Psoas muscle (tissue), 8 donors: ENCODE data around the gene PBRM1. TPM values are rescaled to one million over a fixed set of nuclear protein-coding genes. Genes with fewer than 3 reads are reported as not detected.
"Not testable (repeated sequence)": the region's sequence is repeated elsewhere in the genome, so short reads cannot be mapped to it uniquely, and the experiment has no call there.

Experiments used
- ATAC-seq, 4 donors: fragments of 200-7000 bp; cut with Tn5 transposase; one replicate each; pipeline ENCODE4 v1.9.1; 2020; ENCODE audit warnings: moderate library complexity in 3 of 4, mild to moderate bottlenecking in 2 of 4
- DNase-seq, 2 donors: peaks; one replicate each; pipeline ENCODE4 v3.0.0-alpha.2; 2020
- H3K27ac ChIP-seq: fragments of 200-600 bp; one replicate; pipeline ENCODE4 v1.8.0; 2022
- H3K27me3 ChIP-seq, 3 donors: fragments of 200-600 bp in 1 of 3; one replicate each; pipeline versions ENCODE4 v1.6.1 to v1.8.0; 2013 to 2022; ENCODE audit warnings: low read length in 2 of 3, mild to moderate bottlenecking in 2 of 3, moderate library complexity in 1 of 3; ENCODE audit not compliant: insufficient read depth in 3 of 3
- H3K36me3 ChIP-seq, 2 donors: fragments of 200-600 bp in 1 of 2; one replicate each; pipeline versions ENCODE4 v1.6.1 to v1.8.0; 2013 to 2022; ENCODE audit warnings: low read depth in 1 of 2, mild to moderate bottlenecking in 1 of 2, moderate library complexity in 1 of 2; ENCODE audit not compliant: insufficient read depth in 1 of 2
- H3K4me1 ChIP-seq: fragments of 200-600 bp; one replicate; pipeline ENCODE4 v1.8.0; 2022
- H3K4me3 ChIP-seq: fragments of 200-600 bp; one replicate; pipeline ENCODE4 v1.8.0; 2022; ENCODE audit warnings: mild to moderate bottlenecking
- H3K9me3 ChIP-seq: fragments of 200-600 bp; one replicate; pipeline ENCODE4 v1.8.0; 2022
- WGBS, 3 donors: extraction: QIAGEN DNeasy Blood & Tissue Kit; methylation state at CpG; one replicate each; pipeline versions ENCODE4 v1.1.6 to v1.1.7; 2013; 5-methylcytosine and 5-hydroxymethylcytosine counted together
- intact Hi-C, 2 donors: fragments of 100-400 bp; cut with DNase I; formaldehyde crosslinking; loops; one replicate each; pipeline versions ENCODE4 v1.11.0 to v1.14.2; 2022
- polyA plus RNA-seq, 3 donors: library from polyadenylated mRNA; stranded (reverse); fragments of 200-250 nt; gene quantifications; one replicate each; pipeline ENCODE4 v1.2.3, GENCODE V29; 2013
- total RNA-seq, 4 donors: library from RNA; stranded (reverse); fragmentation: NEBNext Ultra II Directional in 2 of 4; extraction: Animal tissue kit (Norgen Biotek cat#: 25700) in 2 of 4; gene quantifications; one replicate each; pipeline versions ENCODE4 v1.2.1 to v1.2.4, GENCODE V29; 2021 to 2023
- TF ChIP-seq, protein P1 (sequence below): fragments of 200-600 bp; IDR thresholded peaks from one replicate; pipeline ENCODE4 v1.8.0; 2022; ENCODE audit warnings: antibody characterized with exemption
- donor health status: healthy with polysubstance abuse.
- donor health status: DM: no; HTN: no; CAD: no; lungs with moderate emphysema.
- donor health status: Bipolar disorder and iron deficiency.
- donor health status: healthy.
- donor health status: DM: yes; HTN: yes; CAD: no.
- donor health status: DM: no; HTN: no; CAD: no.
- donor health status: DM: no; HTN: no; CAD: no.
- donor health status: DM: yes; HTN: yes; CAD: no.

Gene PBRM1
- total and polyA plus RNA-seq, 7 donors, result 7.5 to 46.7 (median 38.0) TPM

DNA sequence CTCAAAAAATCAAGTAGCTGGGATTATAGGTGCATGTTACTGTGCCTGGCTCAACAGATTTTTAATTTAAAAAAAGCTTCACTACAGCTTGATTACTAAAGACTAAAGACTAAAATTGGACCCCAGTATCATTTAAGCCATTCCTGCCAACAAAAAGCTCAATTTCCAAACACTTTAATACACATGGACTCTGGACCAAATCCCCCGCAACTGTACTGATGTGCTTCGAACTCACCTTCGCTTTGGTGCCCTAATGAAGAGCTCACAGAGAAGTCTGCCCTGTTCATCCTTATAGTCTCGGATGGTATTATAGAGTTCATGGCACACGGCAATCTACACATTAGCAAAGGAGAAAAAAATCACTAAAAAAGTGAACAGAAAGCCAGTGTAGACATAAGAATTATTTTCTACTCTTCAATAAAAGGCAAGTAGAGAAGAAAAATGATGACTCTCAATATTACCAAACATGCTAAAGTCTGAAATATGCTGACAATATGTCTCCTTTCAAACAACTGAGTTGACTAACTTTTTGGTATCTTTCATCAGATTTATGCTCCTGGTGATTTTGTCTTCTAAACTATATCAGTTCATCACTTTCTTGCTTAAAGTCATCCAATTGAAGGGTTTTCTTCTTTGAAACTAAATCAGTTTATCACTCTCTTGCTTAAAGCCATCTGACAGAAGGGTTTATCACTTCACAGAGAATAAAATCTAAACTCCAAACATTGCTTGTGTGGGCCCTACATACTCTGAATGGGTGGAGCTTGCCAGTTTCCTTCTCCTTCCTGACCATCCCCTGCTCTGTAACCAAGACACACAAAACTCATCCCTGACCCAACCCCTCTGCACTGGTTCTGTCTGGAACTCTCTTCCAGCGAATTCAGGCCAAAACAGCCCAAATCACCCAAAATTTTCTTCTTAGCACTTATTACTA, 7.2 kb downstream of the PBRM1 start:
- 96 to 97% (median 97%) methylated on average over 6 of the region's 6 CpGs for WGBS, 3 donors
- Histone ChIP-seq H3K27ac (no peak overlapping the region), H3K36me3 (peaks cover 18 to 77% of the 10 kb centered on the region in 2 donors), H3K9me3 (no peaks in the 10 kb centered on the region), H3K4me3 (no peak overlapping the region), H3K27me3 (no peaks in the 10 kb centered on the region), H3K4me1 (peaks cover 22% of the 10 kb centered on the region)
- intact Hi-C loops, result loop anchor here in 1 of 2 donors (10.0 kb wide), 1 partner anchor 194 kb away; no protein-coding TSS in a partner anchor
- TF ChIP-seq, protein P1, sequence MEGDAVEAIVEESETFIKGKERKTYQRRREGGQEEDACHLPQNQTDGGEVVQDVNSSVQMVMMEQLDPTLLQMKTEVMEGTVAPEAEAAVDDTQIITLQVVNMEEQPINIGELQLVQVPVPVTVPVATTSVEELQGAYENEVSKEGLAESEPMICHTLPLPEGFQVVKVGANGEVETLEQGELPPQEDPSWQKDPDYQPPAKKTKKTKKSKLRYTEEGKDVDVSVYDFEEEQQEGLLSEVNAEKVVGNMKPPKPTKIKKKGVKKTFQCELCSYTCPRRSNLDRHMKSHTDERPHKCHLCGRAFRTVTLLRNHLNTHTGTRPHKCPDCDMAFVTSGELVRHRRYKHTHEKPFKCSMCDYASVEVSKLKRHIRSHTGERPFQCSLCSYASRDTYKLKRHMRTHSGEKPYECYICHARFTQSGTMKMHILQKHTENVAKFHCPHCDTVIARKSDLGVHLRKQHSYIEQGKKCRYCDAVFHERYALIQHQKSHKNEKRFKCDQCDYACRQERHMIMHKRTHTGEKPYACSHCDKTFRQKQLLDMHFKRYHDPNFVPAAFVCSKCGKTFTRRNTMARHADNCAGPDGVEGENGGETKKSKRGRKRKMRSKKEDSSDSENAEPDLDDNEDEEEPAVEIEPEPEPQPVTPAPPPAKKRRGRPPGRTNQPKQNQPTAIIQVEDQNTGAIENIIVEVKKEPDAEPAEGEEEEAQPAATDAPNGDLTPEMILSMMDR, result no peak
- ATAC-seq (no peak), DNase-seq (no peak)

DNA sequence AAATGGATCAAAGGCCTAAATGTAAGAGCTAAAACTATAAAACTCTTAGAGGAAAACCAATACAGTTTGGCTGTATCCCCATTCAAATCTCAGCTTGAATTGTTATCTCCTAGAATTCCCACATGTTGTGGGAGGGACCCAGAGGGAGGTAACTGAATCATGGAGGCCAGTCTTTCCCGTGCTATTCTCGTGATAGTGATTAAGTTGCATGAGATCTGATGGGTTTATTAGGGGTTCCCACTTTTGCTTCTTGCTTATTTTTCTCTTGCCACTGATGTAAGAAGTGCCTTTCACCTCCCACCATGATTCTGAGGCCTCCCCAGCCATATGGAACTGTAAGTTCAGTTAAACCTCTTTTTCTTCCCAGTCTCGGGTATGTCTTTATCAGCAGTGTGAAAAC, 9.5 kb downstream of the PBRM1 start:
- not testable (repeated sequence) for H3K27ac ChIP-seq, H3K4me3 ChIP-seq, ATAC-seq, H3K27me3 ChIP-seq, H3K4me1 ChIP-seq, DNase-seq, H3K9me3 ChIP-seq
- intact Hi-C loops, result loop anchor here in 1 of 2 donors (10.0 kb wide), 1 partner anchor 191 kb away; no protein-coding TSS in a partner anchor
- WGBS, 3 donors, result 70 to 72% (median 71%) methylated on average over 3 of the region's 3 CpGs
- peaks cover 22 to 91% of the 10 kb centered on the region in 2 donors for H3K36me3 ChIP-seq

DNA sequence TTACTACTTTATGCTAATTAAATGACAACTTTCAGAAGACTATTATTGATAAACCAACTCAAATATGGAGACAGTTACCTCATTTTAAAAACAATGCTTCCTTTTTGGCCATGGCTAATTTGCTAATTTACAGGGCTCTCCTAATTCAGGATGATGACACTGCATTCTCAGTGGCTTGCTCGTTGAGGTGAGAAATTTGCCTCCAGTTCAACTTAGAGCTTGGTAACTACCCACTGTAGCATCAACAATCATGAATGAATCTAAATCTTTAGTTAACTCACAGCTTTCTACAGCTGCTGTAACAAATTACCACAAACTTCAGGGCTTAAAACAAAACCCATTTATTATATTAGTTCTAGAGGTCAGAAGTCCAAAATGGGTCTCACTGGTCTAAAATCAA, 14.0 kb downstream of the PBRM1 start:
- intact Hi-C loops, result loop anchor here (2.0 to 10.0 kb wide), 2 partner anchors 63 to 187 kb away; no protein-coding TSS in a partner anchor
- H3K27me3 ChIP-seq, result no peaks in the 10 kb centered on the region
- H3K27ac ChIP-seq, result peak overlapping the region; percentile 57
- 35 to 61% (median 45%) methylated on average over 1 of the region's 1 CpG for WGBS, 3 donors
- DNase-seq (no peak), ATAC-seq (no peak)
- peaks cover 7% of the 10 kb centered on the region for H3K4me1 ChIP-seq
- peaks cover 14 to 97% of the 10 kb centered on the region in 2 donors for H3K36me3 ChIP-seq
- H3K9me3 ChIP-seq, result no peaks in the 10 kb centered on the region
- TF ChIP-seq, protein P1, result no peak
- no peak overlapping the region for H3K4me3 ChIP-seq

DNA sequence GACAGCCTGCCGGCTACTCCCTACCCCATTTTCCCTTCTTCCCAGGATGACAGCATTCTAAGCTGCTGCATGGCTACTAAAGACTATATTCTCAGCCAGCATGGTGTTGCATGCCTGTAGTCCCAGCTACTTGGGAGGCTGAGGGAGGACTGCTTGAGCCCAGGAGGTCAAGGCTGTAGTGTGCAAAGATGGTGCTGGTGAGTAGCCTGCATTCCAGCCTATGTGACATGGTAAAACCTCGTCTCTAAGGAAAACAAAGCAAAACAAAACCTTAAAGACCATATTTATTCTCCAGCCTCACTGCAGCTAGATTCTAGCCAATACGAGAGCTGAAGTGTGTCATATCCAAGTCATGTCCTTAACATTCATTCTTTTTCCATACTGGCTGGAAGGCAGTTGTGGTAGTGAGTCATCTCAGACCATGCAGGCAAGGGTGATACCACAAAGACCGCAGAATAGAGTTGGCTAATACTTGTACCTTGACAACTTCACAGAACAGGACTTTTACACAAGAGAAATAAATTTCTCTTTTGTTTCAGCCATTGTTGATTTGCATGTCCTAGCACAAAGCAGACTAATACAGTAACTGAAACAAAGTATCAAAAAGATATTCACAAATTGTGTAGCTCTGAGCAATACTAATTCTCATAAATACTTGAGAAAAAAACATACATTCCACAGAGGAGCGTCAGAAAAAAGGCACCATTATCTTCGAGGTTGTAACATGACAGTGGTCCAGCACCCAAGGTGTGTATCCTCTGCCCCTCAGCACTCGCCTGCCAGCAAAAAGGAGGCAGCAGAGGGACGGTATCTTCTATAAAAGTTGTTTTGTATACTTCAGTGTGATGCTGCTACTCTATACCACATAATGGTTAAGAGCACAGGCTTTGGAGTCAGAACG, 14.8 kb downstream of the PBRM1 start:
- DNase-seq (no peak), ATAC-seq (peak; percentile 88 to 99 (median 96))
- peak overlapping the region; percentile 57 for H3K27ac ChIP-seq
- no peaks in the 10 kb centered on the region for H3K27me3 ChIP-seq
- intact Hi-C loops, result loop anchor here (2.0 to 10.0 kb wide), 2 partner anchors 64 to 186 kb away; no protein-coding TSS in a partner anchor
- H3K4me3 ChIP-seq, result no peak overlapping the region
- 77 to 81% (median 77%) methylated on average over 9 of the region's 9 CpGs for WGBS, 3 donors
- peaks cover 10 to 98% of the 10 kb centered on the region in 2 donors for H3K36me3 ChIP-seq
- H3K4me1 ChIP-seq, result peaks cover 7% of the 10 kb centered on the region
- TF ChIP-seq, protein P1, result no peak
- H3K9me3 ChIP-seq, result no peaks in the 10 kb centered on the region
